Measurements from ENCODE around the gene CHST9.
A peak's percentile ranks its signal among the peaks of the same experiment; 100 is the strongest.

DNA sequence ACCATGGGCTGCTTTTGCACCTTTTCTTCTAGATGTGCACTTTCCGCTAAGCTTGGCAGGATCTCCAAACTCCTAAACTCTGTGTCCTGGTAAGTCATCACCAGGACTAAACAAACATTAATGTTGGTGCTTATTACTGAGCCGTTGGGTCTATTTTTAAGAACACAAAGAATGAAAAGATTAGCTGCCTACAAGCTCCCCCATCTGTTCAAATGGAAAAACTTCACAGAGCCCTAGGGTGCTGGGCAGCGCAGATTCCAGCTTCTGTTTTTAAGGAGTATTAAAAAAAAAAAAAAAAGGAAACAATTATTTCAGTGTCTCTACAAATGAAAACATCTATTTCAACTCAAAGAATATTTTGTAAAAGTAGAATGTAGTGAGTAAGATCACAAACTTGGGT, 221.8 kb downstream of the CHST9 start:
- TF ChIP-seq, protein P1, sequence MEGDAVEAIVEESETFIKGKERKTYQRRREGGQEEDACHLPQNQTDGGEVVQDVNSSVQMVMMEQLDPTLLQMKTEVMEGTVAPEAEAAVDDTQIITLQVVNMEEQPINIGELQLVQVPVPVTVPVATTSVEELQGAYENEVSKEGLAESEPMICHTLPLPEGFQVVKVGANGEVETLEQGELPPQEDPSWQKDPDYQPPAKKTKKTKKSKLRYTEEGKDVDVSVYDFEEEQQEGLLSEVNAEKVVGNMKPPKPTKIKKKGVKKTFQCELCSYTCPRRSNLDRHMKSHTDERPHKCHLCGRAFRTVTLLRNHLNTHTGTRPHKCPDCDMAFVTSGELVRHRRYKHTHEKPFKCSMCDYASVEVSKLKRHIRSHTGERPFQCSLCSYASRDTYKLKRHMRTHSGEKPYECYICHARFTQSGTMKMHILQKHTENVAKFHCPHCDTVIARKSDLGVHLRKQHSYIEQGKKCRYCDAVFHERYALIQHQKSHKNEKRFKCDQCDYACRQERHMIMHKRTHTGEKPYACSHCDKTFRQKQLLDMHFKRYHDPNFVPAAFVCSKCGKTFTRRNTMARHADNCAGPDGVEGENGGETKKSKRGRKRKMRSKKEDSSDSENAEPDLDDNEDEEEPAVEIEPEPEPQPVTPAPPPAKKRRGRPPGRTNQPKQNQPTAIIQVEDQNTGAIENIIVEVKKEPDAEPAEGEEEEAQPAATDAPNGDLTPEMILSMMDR (IDR thresholded peaks at IDR 0.05) = peak in 1 of 4 experiments; percentile 15
- TF ChIP-seq POLR2AphosphoS5 (IDR thresholded peaks at IDR 0.05) = no peak

Measured in prostate gland (tissue), 2 donors.